ENCODE measurements around the gene LRRC75B. TPM values are rescaled to one million over a fixed set of nuclear protein-coding genes. Genes with fewer than 3 reads are reported as not detected.

The LRRC75B gene
- total and polyA plus RNA-seq, 2 of the 13 experiments (the other 11 are each of a cell fraction or from before 2014, with no cell fraction given), result 11.8 to 34.8 TPM

DNA sequence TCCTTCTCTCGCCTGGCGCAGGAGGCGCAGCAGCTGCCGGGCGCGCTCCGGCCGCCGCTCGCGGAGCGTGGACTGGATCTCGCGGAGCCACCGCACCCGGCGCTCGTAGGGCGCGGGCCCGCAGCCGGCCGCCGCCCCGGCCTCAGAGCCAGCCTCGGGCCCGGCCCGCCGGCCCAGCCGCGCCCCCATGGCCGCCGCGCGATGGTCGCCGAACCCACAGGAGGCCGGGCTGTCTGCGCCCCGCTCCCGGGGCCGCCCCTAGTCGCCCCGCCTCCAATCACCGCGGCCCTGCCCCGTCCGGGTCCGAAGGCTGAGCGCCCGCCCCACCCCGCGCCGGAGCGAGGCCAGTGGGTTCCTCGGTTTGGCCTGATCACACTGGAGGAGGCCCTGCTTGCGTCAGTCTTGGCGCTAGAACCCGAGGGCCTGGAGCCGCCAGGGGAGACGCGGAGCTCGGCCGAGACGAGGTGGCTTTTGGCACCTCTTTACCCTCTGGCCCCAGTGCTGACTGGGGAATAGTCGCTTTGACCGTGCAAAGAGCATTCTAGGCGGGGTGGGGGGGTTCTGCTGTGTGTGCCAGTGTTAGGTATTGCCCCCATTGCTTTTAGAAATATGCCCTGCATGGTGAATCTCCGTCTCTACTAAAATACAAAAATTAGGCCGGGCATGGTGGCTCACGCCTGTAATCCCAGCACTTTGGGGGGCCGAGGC is at the start of gene LRRC75B (continued):
- no peak for TF ChIP-seq ZNF503 (CRISPR knock-in tag; IDR thresholded peaks at IDR 0.05)
- TF ChIP-seq, protein P1, sequence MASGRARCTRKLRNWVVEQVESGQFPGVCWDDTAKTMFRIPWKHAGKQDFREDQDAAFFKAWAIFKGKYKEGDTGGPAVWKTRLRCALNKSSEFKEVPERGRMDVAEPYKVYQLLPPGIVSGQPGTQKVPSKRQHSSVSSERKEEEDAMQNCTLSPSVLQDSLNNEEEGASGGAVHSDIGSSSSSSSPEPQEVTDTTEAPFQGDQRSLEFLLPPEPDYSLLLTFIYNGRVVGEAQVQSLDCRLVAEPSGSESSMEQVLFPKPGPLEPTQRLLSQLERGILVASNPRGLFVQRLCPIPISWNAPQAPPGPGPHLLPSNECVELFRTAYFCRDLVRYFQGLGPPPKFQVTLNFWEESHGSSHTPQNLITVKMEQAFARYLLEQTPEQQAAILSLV (CRISPR knock-in tag; IDR thresholded peaks at IDR 0.05; ENCODE audit: borderline replicate concordance), result peak; percentile 63; the same call in 1 of the 2 replicates
- no peak for TF ChIP-seq PCBP2 (optimal IDR thresholded peaks at IDR 0.05; ENCODE audit: low read depth, low read length, poor library complexity, severe bottlenecking)
- peak; percentile 48 for TF ChIP-seq RXRB (CRISPR knock-in tag; IDR thresholded peaks at IDR 0.05; ENCODE audit: borderline replicate concordance)
- peak; percentile 62; the same call in 1 of the 2 replicates for TF ChIP-seq HNF4G (IDR thresholded peaks at IDR 0.05; ENCODE audit: borderline replicate concordance, low read depth, low read length)
- no peak; the same call in 1 of the 2 replicates for TF ChIP-seq HNF4G (CRISPR knock-in tag; IDR thresholded peaks at IDR 0.05; ENCODE audit: borderline replicate concordance, low read depth)
- TF ChIP-seq DRAP1 (CRISPR knock-in tag; IDR thresholded peaks at IDR 0.05), result peak; percentile 87
- peak; percentile 48; the same call in 1 of the 2 replicates for TF ChIP-seq GATAD1 (CRISPR knock-in tag; IDR thresholded peaks at IDR 0.05)
- TF ChIP-seq NRL (CRISPR knock-in tag; IDR thresholded peaks at IDR 0.05; ENCODE audit: borderline replicate concordance), result no peak
- no peak for TF ChIP-seq ZEB1 (IDR thresholded peaks at IDR 0.05; ENCODE audit: insufficient replicate concordance, low read depth)
- TF ChIP-seq ZNF205 (CRISPR knock-in tag; IDR thresholded peaks at IDR 0.05), result peak; percentile 85
- no peak for TF ChIP-seq NR1H2 (CRISPR knock-in tag; IDR thresholded peaks at IDR 0.05; ENCODE audit: borderline replicate concordance, low read depth)
- TF ChIP-seq CCDC6 (CRISPR knock-in tag; IDR thresholded peaks at IDR 0.05), result no peak
- TF ChIP-seq, protein P2, sequence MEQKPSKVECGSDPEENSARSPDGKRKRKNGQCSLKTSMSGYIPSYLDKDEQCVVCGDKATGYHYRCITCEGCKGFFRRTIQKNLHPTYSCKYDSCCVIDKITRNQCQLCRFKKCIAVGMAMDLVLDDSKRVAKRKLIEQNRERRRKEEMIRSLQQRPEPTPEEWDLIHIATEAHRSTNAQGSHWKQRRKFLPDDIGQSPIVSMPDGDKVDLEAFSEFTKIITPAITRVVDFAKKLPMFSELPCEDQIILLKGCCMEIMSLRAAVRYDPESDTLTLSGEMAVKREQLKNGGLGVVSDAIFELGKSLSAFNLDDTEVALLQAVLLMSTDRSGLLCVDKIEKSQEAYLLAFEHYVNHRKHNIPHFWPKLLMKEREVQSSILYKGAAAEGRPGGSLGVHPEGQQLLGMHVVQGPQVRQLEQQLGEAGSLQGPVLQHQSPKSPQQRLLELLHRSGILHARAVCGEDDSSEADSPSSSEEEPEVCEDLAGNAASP (CRISPR knock-in tag; IDR thresholded peaks at IDR 0.05; ENCODE audit: borderline replicate concordance), result 0 out of 2 replicates have a peak, but pooled peaks have one; percentile 32
- no peak for TF ChIP-seq ELF4 (CRISPR knock-in tag; IDR thresholded peaks at IDR 0.05; ENCODE audit: borderline replicate concordance)
- TF ChIP-seq ZNF44 (CRISPR knock-in tag; IDR thresholded peaks at IDR 0.05), result no peak
- TF ChIP-seq CHCHD3 (CRISPR knock-in tag; IDR thresholded peaks at IDR 0.05), result no peak
- peak; percentile 75 for TF ChIP-seq GABPB1 (CRISPR knock-in tag; IDR thresholded peaks at IDR 0.05)
- no peak for TF ChIP-seq ZNF12 (CRISPR knock-in tag; IDR thresholded peaks at IDR 0.05)
- TF ChIP-seq, protein P3, sequence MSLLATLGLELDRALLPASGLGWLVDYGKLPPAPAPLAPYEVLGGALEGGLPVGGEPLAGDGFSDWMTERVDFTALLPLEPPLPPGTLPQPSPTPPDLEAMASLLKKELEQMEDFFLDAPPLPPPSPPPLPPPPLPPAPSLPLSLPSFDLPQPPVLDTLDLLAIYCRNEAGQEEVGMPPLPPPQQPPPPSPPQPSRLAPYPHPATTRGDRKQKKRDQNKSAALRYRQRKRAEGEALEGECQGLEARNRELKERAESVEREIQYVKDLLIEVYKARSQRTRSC (CRISPR knock-in tag; IDR thresholded peaks at IDR 0.05; ENCODE audit: low read depth), result no peak
- peak; percentile 88 for TF ChIP-seq ZMAT3 (CRISPR knock-in tag; conservative IDR thresholded peaks at IDR 0.05)
- peak; percentile 37; the same call in 1 of the 2 replicates for TF ChIP-seq ELF1 (CRISPR knock-in tag; IDR thresholded peaks at IDR 0.05)
- no peak; the same call in 1 of the 2 replicates for TF ChIP-seq ZNF709 (CRISPR knock-in tag; IDR thresholded peaks at IDR 0.05)
- no peak for TF ChIP-seq ZNF432 (CRISPR knock-in tag; IDR thresholded peaks at IDR 0.05; ENCODE audit: borderline replicate concordance)
- no peak for TF ChIP-seq ZFAT (CRISPR knock-in tag; conservative IDR thresholded peaks at IDR 0.05)

Measured in HepG2 (cell line).